ENCODE measurements around the gene PNPLA5. TPM values are rescaled to one million over a fixed set of nuclear protein-coding genes. Genes with fewer than 3 reads are reported as not detected.

The PNPLA5 gene
- total RNA-seq, 1 experiment from 2014 or later: not detected

- intact Hi-C loops (cut with micrococcal nuclease; ENCODE audit: unreplicated experiment): no loop called here
These were observed 7.1 kb downstream of the PNPLA5 start for GRCh38 chr22:43884600-43885318.

GRCh38 chr22:43883719-43884415, 7.9 kb downstream of the PNPLA5 start:
- H3K4me1 ChIP-seq (ENCODE audit: control insufficient read depth, insufficient read depth, low read length): no peaks in the 10 kb centered on the region
- ChIA-PET CTCF (interaction anchor here (0.6 to 1.4 kb wide), 6 partner anchors 18 to 484 kb away, joined by 3 to 13 read pairs (median 4); partner anchors contain the start of gene EFCAB6), POLR2A (interaction anchor here (0.6 kb wide), 2 partner anchors 26 to 89 kb away, joined by 6 to 13 read pairs; no protein-coding TSS in a partner anchor)
- DNase-seq (ENCODE audit: low read depth, low spot score): no peak
- H3K36me3 ChIP-seq (ENCODE audit: control insufficient read depth, insufficient read depth, low read length): no peaks in the 10 kb centered on the region
- TF ChIP-seq SIN3A (IDR thresholded peaks at IDR 0.05; ENCODE audit: borderline replicate concordance, insufficient read depth, low read depth, low read length): no peak
- TF ChIP-seq TCF7L2 (IDR thresholded peaks at IDR 0.05; ENCODE audit: low read depth, low read length): no peak
- no peak for TF ChIP-seq CTCF (IDR thresholded peaks at IDR 0.05)
- TF ChIP-seq POLR2AphosphoS5 (IDR thresholded peaks at IDR 0.05; ENCODE audit: low read depth, low read length): no peak
- no peak for TF ChIP-seq REST (IDR thresholded peaks at IDR 0.05; ENCODE audit: insufficient read depth in 1 of 2, low read depth in 2 of 2, low read length in 1 of 2)
- no peak for ATAC-seq
- intact Hi-C loops (cut with micrococcal nuclease; ENCODE audit: unreplicated experiment) (no loop called here), in situ Hi-C loops (cut with HindIII; ENCODE audit: low pct_unique_long_range_greater_than_20kb, low sequenced_read_pairs) (no loop called here)
- BruUV-seq (replicated peaks): no TSS peak
- no peak overlapping the region for H3K4me3 ChIP-seq (ENCODE audit: low read depth in 2 of 2, low read length in 2 of 2)
- H3K27ac ChIP-seq (ENCODE audit: low read length): no peak overlapping the region
- no peaks in the 10 kb centered on the region for H3K27me3 ChIP-seq (ENCODE audit: control insufficient read depth, insufficient read depth, low read length)
- H3K9me3 ChIP-seq (ENCODE audit: control insufficient read depth, insufficient read depth, low read depth, low read length): no peaks in the 10 kb centered on the region

More at GRCh38 chr22:43884600-43885318, 7.1 kb downstream of the PNPLA5 start:
- Histone ChIP-seq H3K27me3 (ENCODE audit: control insufficient read depth, insufficient read depth, low read length) (no peaks in the 10 kb centered on the region), H3K4me3 (ENCODE audit: low read depth in 2 of 2, low read length in 2 of 2) (no peak overlapping the region), H3K36me3 (ENCODE audit: control insufficient read depth, insufficient read depth, low read length) (no peaks in the 10 kb centered on the region), H3K4me1 (ENCODE audit: control insufficient read depth, insufficient read depth, low read length) (no peaks in the 10 kb centered on the region), H3K27ac (ENCODE audit: low read length) (no peak overlapping the region), H3K9me3 (ENCODE audit: control insufficient read depth, insufficient read depth, low read depth, low read length) (no peaks in the 10 kb centered on the region)
- in situ Hi-C loops (cut with HindIII; ENCODE audit: low pct_unique_long_range_greater_than_20kb, low sequenced_read_pairs): no loop called here
- DNase-seq (ENCODE audit: low read depth, low spot score): peak; percentile 20
- no TSS peak for BruUV-seq (replicated peaks)
- CTCF ChIA-PET: interaction anchor here (0.6 to 1.3 kb wide), 4 partner anchors 12 to 61 kb away, joined by 3 to 5 read pairs (median 3); no protein-coding TSS in a partner anchor
- POLR2A ChIA-PET: interaction anchor here (0.6 kb wide), 1 partner anchor 90 kb away, joined by 13 read pairs; no protein-coding TSS in a partner anchor
- peak; percentile 79 for ATAC-seq
- TF ChIP-seq POLR2AphosphoS5 (IDR thresholded peaks at IDR 0.05; ENCODE audit: low read depth, low read length): no peak
- peak; percentile 90 for TF ChIP-seq CTCF (IDR thresholded peaks at IDR 0.05)

Data from Panc1 (cell line).